ENCODE measurements around the gene MYCBP.

GRCh38 chr1:38840281-38840680, 32.9 kb downstream of the MYCBP start:
- TF ChIP-seq CTCF (IDR thresholded peaks at IDR 0.05) (no peak), POLR2A (IDR thresholded peaks at IDR 0.05) (no peak), EP300 (IDR thresholded peaks at IDR 0.05) (no peak), POLR2AphosphoS5 (IDR thresholded peaks at IDR 0.05) (no peak)
